ENCODE results near the gene CACNA1E.

The CACNA1E gene

DNA sequence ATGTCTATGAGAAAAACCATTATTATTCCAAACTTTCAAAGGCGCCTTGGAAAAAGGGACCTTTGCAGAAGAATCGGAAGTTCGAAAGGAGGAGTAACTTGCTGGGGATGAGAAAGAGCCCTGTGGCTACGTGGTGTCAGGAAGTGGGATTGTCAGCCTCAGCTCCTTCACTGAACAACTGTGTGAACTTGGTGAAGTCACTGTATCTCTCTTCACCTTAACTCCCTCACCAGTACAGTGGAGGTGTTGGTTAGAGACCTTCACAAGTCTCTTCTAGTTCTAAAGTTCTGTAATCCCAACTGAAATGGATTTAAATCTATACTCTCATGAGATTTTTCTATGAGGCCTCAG, 285.6 kb downstream of the CACNA1E start:
- DNase-seq (ENCODE audit: low read depth), result no peak

DNA sequence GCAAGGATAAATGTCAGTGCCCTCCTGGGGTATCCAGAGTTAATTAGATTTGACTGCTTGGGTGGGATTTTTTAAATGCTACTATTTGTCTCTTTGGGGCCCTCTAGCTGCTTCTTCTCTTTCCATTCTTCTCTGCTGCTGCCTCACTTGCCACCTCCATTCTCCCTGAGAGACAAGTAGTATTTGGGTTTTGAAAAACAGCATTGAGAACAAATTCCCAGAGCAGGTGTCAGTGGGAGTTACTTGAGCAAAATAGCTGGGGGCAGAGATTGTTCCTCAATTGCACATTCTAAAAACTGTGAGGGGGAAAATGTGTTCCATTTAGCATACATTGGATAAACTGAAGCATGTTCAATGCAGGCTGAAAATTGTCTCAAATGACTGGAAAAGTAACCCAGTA, 286.5 kb downstream of the CACNA1E start:
- DNase-seq (ENCODE audit: low read depth), result no peak

DNA sequence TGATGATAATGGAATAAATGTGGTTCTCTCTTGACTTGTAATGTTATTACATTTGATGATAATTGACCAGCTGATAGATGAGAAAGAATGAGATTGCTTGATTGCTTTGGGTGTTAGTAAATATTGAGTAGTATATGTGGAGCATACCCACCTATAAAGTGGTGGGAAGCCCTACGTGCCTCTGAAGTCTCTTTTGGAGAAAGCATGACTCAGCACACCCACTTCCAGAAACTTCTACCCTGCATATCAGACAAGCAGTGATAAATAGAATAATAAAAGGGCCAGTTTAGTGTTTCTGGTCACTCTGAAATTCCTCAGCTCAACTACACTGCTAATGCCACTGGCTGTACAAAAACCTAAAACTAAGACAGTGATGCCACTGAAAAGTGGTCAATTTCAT, 289.4 kb downstream of the CACNA1E start:
- DNase-seq (ENCODE audit: low read depth), result no peak

DNA sequence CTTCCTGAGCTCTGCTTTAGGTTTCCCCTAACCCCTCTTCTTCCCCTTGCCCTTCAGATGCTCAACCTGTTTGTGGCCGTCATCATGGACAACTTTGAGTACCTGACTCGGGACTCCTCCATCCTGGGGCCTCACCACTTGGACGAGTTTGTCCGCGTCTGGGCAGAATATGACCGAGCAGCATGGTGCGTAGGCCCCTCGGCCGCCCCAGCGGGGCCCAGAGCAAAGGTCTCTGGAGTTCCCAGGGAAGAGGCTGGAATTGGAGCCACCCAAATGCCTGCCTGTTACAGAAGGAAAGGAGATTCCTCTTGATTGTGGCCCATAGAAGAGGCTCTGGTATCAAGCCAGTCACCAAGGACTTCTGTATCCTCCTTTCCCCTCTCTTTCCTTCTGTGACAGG, 292.7 kb downstream of the CACNA1E start:
- DNase-seq (ENCODE audit: low read depth), result no peak

DNA sequence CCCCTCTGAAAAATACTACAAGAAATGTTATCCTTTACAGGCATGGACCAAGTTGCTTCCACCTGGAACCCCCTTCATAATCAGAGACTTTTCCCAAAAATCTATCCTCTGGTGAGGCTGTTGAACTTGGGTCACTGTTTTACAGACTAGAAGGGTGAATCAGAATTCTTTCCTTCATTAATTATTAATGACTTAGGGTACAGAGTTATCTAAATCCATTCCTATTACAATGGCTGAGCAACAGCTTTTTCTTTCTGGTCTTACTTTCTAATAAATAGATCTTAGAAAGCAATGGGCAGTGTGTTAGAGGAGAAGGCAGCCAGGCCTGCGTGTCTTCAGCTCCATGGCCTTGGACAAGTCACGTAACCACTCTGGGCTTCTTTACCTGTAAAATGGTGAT, 294.0 kb downstream of the CACNA1E start:
- no peak for DNase-seq (ENCODE audit: low read depth)

DNA sequence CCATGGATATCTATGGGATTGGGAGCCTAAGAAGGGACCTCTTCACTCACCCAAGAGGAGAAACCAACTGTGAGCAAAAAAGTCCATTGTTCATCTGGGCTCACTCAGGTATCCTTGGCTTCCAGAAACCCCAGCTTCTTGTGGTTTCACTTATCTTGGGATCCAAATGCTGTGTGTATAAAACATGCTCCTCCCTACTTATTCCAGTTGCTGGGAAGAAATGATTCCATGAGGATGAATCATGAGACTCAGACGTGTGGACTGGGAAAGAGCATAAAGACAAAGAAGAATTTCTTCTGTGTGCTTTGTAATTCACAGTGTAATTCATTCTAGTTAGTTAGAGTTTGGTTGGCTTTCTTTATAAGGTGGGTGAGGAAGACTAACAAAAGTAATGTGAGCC, 294.5 kb downstream of the CACNA1E start:
- DNase-seq (ENCODE audit: low read depth), result no peak

DNA sequence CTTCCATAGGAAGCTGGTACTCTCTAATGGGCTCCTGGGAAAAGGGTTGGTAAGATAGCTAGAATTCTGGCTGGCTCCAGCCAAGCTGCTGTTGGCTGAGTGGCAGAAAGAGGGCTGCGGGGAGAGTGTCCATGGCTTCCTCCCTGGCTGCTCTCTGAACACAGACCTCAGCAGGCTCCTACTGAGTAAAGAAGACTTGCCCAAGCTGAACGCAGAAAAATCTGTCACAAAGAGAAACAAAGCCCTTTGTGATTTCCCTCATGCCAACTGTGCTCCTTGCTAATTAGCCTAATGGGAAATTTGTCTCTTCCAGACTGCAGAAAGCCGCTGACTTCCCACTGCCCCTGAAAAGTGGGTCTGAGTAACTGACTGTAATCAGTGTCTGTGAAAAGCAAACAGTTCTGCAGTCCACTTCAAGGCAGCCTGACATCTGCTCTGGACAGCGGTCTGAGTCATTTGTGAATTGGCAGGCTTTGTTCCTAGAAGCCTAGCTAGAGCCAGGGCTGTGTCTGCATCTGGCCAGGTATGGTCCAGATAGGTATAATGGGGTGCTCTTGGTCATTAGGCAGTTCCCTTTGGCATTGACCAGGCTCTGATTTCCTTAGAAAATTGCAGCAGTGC, 295.4 kb downstream of the CACNA1E start:
- no peak for DNase-seq (ENCODE audit: low read depth)

DNA sequence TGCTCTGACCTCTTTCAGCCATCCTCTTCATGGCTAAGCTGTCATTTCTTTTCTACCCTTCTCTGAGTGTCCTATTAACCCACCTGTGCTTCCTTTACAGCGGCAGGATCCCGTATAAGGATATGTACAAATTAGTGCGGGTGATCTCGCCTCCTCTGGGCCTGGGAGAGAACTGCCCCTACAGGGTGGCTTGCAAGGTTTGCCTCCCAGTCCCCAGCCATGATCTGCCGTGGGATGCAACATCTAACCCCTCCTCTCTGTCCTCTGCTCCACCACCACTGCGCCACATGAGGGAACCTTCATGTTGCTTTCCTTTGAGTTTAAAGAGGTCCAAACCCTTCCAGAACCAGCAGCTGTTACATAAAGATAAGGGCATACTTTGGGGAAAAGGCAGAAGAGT, 296.0 kb downstream of the CACNA1E start:
- DNase-seq (ENCODE audit: low read depth), result no peak

DNA sequence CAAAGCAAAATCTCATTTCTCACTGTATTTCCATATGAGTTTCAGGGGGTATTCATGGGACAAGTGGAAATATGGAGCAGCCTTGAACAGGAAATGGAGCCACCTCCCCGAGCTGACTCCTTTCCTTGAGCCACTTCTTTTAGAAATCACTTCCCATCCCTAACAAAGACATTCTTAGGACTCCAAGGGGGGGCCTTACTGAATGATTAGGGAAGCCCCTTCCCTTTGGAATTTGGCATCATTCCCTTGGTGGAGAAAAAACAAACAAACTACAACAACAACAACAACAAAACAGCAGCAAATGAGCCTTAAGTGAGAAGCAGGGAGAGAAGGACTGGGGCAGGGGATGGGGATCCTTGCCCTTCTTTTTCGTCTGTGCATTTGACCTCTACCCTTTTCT, 299.9 kb downstream of the CACNA1E start:
- DNase-seq (ENCODE audit: low read depth), result no peak

DNA sequence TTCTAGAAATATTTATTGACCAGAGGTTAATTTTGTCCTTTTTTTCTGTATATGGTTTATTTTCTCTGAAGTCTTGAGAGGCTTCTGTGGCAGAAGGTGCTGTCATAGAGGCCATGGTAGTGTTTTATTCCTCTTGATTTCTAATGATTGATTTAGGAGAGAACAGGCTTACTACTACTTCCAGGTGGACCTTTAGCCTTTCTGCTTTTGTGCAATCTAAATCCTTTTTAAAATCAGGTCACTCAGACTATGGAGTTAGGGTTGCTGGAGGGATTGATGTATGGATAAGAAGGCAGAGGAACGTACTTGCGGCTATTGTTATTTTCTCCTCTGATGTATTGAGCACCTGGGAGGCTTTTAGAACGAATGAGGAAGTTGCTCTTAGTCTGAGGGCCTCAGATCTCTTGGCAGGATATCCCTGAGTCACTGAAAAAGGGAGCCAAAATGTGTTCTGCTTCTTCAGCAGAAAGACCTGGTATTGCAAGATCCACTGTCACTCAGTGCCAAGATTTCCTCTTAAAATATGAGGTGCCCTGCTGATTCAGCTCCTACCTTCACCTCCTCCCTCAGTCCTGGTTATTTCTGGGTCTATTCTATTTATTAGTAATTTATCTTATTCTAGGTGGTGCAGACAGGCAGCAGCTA, 300.8 kb downstream of the CACNA1E start:
- DNase-seq (ENCODE audit: low read depth), result no peak

DNA sequence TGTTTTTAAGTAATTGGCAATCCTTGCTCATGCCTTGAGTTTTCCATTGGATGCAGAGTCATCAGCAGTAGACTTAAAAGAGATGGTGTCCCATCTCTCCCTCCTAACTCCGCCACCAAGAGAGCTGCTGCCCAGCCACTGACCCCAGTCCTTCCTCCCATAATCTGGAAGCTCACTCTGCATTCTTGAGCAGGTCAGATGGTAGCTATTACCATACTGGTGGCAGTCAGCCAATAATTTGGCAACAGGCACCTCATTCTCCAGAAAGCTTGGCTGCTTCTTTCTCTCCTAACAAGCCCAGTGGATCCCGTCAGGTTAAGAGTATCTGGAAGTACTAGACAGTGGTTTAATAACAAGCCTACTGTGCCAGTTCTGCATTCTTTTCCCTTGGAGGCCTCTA, 306.1 kb downstream of the CACNA1E start:
- no peak for DNase-seq (ENCODE audit: low read depth)

DNA sequence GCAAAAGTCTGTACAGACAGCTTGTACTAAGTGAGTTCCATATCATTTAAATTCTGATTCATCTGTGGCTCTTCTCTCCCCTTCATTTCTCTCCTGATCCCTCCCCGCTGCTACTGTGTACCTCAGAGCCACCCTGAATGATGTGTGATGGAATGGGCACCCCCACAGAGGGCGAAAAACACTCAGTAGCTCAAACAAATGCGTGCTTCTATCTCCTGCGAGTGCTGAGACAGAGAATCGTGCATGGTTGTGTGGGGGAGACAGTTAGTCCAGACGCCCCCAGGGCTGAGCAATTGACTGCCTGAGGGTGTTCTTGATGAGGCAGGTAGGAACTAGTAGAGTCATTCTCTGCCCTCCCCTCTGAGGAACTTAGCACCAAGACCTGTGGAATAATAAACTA, 308.4 kb downstream of the CACNA1E start:
- no peak for DNase-seq (ENCODE audit: low read depth)

DNA sequence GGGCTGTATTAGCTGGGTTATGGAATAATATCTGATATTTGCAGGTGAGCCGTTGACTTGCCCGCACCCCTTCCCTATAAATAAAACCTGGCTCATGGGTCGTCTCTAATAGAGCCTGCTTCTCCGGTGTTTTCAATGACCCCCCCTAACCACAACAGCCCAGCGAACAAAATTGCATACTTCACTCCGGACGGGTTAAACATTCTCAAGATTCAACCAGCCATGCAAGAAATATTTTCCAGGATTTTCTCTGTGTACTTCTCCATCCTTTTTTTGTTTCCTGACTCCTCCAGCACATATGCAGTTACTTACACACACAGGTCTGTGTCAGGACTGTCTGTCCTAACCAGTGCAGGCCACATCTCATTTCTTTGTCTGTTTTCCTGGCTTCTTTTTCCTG, 310.5 kb downstream of the CACNA1E start:
- no peak for DNase-seq (ENCODE audit: low read depth)

DNA sequence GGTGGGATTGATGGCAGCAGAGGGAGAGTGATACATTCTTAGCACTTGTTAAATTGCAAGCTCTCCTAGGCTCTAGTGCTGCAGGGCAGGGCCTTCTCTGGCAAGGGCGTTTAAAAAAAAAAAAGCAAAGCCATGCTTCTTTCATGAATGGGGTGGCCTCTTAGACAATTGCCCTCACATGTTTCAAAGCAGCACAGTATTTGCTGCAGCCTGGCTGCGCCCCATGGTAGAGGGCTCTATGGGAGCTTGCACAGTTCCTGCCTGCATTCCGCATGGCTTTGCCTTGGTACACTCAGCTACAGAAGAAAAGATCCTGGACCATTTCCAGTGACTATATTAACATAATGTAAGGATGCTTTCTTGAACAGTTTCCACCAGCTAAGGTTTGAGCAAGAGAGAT, 311.0 kb downstream of the CACNA1E start:
- no peak for DNase-seq (ENCODE audit: low read depth)

DNA sequence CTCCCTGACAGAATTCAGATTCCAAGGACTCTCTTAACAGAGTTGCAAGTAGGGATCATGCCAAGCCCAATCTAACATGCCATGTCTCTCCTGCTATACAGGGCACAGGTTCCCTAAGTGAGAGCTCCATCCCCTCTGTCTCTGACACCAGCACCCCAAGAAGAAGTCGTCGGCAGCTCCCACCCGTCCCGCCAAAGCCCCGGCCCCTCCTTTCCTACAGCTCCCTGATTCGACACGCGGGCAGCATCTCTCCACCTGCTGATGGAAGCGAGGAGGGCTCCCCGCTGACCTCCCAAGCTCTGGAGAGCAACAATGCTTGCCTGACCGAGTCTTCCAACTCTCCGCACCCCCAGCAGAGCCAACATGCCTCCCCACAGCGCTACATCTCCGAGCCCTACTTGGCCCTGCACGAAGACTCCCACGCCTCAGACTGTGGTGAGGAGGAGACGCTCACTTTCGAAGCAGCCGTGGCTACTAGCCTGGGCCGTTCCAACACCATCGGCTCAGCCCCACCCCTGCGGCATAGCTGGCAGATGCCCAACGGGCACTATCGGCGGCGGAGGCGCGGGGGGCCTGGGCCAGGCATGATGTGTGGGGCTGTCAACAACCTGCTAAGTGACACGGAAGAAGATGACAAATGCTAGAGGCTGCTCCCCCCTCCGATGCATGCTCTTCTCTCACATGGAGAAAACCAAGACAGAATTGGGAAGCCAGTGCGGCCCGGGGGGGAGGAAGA, 315.0 kb downstream of the CACNA1E start:
- DNase-seq (ENCODE audit: low read depth), result no peak

DNA sequence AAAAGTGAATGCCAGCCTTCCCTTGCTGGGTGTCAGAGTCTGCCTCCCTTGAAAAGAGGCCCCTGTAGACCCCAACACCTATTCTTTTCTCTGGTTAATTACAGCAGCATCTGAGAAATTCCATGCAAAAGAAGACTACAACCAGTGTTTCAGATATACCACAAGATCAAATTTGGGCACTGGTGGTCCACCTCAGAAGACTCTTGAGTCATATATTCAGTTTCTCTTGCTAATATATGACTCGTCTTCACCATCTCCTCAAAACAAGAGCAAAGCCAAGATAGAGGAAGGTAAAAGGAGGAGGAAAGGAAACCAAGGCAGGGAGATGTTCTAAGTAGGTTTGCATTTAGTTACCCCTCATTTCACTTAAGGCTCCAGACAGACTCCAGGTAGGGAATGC, 318.3 kb downstream of the CACNA1E start:
- DNase-seq (ENCODE audit: low read depth), result no peak

DNA sequence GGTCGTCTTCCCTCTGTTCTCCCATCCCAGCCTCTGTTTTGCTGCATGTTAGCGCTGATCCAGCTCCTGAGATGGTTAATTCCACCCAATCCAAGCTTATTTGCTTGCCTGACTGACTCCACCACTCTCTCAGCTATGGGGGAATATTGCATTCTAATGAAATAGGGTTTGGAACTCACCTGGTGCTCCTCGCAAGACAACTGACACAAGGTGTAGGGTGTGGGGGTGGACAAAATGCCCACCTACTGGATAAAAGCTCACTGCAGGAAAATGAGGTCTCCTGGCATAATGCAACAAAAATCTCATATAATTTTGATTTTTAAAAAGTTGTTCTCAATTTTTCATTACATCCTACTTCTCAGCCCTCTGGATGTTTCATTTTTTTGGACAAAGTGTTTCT, 319.1 kb downstream of the CACNA1E start:
- DNase-seq (ENCODE audit: low read depth), result no peak

DNA sequence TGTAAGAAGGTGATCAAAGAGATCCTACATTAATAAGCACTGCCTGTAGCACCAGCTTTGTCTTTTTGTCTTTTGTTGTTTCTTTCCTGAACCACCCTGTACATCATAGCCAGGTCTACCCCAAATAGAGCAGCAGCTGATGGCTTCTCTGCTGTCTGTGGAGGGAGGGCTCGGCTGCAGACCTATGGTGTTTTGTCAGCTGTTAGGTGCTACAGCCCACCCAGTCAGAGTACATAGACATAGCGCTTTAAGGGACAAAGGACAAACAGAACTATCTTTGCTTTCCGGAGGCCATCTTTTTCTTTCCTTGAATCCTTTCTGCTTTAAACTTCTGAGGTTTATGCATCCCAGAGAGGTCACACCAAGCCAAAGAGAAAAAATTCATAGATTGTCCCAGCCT, 320.1 kb downstream of the CACNA1E start:
- DNase-seq (ENCODE audit: low read depth), result no peak

DNA sequence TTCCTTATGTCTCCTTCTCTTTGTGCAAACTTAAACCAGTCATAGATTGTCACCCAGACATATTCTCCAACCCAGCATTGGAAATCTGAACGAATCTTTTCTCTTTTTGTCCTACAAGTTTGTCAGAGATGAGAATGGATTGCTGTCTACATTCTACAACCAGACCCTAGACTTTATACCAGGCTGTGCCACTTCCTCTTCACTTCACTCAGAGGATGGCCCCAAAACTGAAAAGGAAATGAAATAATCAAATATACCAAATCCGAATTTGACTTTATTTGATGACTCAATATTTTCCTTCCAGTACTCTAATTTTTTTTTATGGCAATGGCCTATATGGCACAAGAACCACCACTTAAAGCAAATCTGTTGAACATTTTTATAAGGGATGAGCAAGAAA, 321.7 kb downstream of the CACNA1E start:
- DNase-seq (ENCODE audit: low read depth), result no peak

DNA sequence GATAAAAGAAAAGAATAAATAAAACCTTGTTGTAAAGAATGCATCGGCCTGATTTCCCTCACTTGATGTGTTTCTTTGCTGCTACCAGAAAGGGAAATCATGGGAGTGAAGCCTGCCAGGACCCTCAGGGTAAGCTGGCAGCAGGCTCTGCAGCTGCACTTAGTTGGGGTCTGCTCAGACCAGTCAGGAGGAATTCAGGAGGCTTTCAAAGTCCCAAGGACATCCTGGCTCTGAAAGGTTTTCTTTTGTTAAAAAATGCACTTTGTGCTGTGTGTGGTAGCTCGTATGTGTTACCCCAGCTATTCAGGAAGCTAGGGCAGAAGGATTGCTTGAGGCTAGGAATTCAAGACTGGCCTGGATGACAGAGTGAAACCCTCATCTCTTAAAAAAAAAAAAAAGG, 323.4 kb downstream of the CACNA1E start:
- DNase-seq (ENCODE audit: low read depth), result no peak

DNA sequence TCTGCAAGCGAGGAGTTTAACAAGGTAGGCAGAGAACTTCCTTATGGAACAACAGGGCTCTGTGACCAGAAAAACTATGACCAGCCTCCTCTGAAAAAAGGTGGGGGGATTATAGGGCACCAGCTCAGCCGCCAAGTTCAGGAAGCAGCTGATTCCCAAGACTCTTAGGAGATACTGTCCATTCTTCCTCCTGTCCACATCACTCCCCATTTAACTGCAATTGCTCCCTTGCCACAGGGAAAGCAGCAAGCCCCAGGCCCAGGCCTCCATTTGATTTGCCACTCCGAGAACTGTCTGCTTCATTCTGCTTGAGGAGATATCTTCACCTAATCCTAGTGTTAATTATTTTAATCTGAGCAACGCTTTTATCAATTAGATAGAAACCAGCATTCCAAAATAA, 323.9 kb downstream of the CACNA1E start:
- DNase-seq (ENCODE audit: low read depth), result no peak

DNA sequence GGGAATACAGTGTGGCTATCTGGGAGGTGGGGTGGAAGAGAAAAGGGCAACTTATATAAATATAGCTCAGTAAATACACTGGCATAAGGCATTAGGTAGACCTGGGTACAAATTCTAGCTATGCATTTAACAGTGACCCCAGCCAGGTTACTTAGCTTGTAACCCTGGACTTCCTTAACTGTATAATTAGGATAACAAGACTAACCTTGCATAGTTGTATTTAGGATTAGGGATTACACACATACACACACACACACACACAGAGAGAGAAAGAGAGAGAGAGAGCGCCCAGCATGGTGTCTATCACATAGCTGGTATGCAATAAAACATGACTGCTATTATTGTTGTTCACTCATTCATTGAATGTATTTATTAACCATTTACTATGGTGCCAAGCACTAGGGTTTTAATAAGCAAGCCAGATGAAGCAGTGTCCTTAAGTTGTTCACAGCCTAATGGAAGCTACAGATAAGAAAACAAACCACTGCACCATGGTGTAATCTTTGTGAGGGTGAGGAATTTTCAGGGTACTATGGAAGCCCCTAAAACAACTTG, 326.8 kb downstream of the CACNA1E start:
- no peak for DNase-seq (ENCODE audit: low read depth)

DNA sequence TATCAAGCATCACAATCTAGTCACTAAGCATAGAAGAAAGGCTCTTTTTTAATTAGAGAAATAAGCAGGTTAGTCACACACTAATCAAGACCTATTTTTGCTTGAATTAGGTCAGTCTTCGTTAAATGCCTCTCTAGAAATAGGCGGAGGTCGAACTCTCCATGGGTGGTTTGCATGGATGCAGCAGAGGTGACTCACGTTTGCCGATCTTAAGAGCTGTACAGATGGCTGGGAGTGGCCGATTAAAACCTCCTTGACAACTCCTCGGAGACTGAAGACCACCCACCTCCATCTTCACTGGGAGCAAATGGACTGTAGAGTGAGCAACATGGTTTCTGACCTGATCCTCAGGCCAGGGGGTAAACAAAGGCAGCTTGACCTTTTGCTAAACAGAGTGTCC, 328.9 kb downstream of the CACNA1E start:
- DNase-seq (ENCODE audit: low read depth), result no peak

DNA sequence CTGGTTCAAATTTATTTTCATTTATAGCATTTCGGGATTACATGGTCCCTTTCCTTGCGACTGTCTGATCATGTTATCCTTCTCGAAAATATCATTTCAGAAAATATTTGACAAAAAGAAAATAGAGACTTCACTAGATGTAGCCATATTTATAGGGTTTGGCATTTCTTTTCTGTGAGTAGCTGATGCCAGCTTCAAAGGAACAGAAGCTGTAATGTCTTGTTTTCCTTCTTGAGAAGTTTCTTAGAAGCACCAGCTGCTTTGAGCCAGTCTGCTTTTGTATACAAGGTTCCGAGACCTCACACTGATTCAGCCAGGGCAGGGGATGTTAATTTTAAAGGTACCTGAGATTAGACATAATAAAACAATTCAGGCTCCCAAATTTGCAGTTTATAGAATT, 329.9 kb downstream of the CACNA1E start:
- DNase-seq (ENCODE audit: low read depth), result no peak

All from stromal cell of bone marrow (primary cell).